ENCODE results near the gene PCDHA1.

Gene PCDHA1

DNA sequence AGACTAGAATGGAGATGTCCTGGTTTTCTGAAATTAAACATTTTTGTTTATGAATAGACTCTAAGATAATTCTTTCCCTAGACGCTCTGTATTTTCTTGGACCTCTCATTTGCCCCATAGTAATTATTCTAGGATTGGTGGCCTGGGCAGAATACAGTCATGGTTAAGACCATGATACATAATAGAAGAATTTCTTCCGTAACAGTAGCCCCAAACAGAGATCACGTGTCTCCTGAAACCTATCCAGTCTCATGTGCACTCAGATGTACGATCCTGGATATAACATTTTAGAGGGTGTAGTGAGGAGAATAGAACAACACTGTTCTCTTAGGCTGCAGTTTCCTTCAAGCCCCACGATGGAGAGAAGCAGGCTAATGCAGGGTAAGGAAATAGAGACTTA lies 202.7 kb downstream of the PCDHA1 start:
- no peak for DNase-seq (ENCODE audit: low read depth)

DNA sequence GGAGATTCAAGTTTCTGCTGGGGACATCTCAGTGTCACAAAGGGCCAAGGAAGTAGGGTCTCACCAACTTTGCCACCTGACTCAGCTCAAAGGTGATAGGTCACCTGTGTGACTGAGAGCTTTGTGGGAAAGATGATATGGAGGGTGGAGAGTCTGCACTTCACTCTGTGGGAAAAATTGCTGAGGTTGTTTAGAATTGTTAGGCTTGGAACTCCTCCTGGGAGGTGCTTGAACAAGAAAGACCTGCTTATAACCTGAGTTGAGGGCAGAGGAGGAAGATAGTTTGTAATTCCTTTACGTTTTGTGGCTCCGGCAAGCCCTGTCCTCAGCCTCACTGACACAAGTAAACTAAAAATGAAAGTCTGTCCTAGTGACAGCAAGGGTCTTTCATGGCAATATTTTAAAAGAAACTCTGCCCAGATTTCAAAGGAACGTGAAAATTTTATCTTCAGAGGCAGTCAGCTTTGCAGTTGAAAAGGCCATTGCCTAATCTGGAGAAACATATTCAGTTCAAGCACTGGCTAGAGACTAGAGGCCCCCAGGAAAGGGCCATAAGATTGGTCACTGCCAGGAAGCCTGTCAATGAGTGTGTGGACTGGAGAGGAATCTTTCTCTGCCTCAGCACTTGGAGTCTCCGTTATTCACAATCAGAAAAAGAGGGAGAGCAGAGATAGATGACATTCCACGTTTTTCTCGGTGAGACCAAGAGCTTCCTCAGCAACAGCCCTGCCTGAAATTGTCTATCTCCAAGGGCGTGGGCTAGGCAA lies 203.5 kb downstream of the PCDHA1 start:
- DNase-seq (ENCODE audit: low read depth), result no peak

DNA sequence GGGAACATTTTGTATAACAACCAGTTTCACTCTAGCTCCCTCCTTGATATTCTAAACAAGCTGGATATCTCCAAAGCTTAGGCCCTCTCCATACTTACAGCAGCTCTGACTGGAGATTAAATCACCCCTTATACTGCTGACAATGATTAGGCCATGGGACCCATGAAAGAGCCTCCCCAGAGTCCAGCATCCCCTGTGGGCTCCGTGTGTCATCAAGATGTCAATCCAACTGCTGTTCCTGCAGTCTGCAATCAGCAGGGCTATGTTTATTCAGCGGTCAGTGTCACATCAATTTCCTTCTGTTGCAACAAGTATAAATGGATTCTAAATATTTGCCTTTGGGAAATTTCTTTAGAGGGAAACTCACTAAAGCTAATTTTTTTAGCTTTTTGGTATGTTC lies 206.9 kb downstream of the PCDHA1 start:
- no peak for DNase-seq (ENCODE audit: low read depth)

DNA sequence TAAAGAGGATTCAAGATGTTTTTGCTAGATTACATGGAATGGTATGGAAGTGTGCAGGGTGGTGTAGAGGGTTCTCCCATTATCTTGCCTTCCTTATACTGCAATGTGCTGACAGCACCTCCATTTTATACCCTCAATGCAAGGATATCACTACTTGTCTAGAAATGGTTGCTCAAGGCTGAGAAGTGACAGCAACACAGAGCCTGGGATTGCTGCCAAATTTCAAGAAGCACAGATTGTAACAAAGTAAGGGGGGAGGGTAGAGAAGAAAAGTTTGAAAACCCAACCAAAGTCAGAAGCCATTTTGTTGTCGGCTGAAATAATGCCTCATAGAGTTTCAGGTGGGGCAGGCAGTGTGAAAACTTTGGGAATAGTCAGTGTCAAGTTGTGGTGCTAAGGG lies 210.1 kb downstream of the PCDHA1 start:
- no peak for DNase-seq (ENCODE audit: low read depth)

DNA sequence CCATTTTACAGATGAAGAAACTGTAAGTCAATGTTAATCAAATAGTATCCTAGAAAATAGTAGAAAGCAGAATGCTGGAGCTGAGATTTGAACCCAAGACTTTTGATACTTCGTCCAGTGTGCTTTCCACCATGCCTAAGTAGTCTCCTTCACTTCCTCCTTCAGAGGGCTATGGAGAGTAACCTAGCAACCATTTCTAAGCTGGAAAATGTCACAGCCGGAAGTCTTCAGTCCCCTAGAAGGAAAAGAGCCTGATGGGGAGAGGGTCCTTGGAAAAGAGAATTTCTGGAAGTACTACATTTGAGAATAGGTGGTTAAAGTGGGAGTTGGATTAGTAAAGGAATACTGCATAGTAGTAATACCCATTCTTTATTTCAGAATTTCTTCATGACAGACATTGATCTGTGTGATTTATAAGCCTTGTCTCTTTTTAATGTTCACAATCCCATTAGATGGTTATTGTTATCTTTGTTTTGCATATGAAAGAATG lies 213.0 kb downstream of the PCDHA1 start:
- DNase-seq (ENCODE audit: low read depth), result no peak

DNA sequence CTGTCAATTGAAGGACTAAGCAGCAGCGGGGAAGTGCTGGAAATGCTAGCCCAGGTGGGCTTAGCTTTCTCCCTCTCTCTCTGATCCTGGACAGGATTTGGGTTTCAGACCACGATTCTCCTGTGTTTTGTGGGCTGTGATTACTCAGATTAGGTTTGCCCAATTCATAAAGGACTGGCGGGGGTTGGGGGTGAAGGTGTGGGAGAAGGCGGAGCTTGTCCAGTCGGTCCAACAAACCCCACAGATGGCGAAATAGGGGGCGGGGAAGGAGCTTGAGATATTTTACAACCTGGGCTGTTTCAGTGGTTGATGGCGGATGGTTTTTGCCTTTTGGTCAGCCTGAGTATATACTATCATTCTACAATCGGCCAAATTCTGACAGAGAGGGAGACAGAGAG lies 215.5 kb downstream of the PCDHA1 start:
- no peak for DNase-seq (ENCODE audit: low read depth)

DNA sequence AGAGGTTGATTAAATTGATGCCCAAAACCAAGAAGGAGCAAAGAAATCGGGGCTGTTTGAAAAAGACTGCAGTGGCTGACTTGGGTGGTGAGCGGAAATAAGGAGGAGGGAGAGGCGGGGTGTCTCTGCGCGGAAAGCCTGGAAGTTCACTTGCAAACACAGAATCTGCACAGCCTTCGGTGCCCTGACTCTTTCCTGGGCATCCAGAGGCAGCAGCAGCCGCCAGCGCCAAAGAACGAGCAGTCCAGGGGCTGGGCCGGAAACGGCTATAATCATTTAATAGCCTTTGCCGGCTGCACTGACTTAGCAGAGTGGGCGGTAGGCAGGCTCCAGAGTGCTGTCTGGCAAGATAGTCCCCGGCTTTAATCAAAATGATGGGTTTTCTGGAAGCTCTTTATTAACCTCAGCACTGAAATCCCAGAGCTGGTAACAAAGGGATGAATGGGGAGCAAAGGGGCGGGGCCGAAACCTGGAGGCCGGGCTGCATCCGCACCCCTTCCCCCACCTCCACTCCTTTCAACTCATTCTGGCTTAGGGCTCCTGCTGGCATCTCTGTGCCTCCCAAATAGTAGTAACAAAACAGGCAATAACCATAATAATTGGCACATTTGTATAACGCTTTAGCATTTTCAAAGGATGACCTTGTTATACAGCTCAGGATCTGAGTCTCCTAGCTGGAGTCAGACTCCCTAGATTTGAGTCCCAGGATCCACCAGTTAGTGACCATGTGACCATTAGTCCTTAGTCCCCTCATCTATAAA lies 216.1 kb downstream of the PCDHA1 start:
- DNase-seq (ENCODE audit: low read depth), result no peak

DNA sequence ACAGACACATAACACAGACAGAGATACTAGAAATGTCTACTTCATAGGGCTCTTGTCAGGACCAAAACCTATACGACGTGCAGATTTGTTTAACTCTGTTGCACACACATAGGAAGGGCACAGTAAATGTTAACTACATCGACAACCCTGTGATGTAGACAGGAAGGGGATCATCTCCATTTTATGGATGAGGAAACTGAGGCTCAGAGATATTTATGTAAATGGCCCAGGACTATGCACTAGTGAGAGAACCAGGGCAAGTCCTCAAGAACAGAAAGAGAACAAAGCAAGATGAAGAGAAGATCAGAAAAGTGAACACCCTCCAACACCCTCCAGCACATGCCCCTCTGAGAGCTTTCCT lies 216.6 kb downstream of the PCDHA1 start:
- DNase-seq (ENCODE audit: low read depth), result no peak

DNA sequence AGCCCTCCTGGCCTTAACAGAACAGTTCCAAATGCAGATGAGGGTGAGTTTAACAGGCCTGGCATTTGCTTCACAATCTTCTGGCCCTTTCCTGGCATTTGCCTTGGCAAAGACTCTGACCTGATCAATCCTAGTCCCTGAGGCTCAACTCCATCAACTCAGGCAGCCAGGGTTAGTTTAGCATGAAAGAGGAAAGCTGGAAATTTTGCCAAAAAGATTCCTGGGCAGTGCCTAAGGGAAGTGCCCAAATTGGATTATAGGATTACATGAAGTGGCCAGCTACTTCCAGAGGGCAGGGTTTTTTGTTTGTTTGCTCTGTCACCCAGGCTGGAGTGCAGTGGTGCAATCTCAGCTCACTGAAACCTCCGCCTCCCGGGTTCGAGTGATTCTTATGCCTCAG lies 217.1 kb downstream of the PCDHA1 start:
- DNase-seq (ENCODE audit: low read depth), result no peak

DNA sequence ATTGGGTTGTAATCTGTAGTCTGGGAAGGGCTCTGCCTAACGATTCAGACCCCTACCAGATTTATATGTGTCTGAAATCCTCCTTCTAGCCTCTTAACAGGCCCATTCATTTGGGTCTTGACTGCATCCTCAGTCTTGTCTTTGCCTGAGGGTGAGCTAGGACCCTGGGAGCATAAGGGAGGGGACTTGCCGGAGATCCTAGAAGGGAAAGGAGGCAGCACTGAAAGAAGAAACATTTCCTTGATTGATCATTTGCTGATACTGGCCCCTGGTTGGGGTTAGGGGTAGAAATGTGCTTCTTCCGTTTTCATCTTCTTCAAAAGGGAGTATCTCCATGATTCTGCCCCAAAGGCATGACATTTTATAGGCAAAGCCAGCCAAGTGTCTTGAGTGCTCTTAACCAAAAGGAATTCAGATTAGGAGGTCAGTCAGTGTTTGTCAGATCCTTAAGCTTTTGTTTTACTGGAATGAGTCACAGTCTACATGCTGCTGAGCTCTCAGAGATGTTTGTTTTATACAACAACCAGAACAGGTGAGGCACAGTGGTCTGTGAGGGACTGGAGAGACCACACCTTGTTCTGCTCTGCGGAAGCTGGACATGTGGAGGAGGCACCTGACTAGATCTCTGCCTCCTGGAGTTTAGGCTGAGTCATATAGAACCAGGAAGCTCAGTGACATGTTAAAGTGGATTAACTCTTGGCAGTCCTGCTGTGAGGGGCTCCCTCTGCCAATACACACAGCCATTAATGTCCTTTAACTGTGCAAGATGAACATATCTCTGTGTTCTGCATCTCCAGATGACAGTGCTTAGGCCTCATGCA lies 218.1 kb downstream of the PCDHA1 start:
- no peak for DNase-seq (ENCODE audit: low read depth)

DNA sequence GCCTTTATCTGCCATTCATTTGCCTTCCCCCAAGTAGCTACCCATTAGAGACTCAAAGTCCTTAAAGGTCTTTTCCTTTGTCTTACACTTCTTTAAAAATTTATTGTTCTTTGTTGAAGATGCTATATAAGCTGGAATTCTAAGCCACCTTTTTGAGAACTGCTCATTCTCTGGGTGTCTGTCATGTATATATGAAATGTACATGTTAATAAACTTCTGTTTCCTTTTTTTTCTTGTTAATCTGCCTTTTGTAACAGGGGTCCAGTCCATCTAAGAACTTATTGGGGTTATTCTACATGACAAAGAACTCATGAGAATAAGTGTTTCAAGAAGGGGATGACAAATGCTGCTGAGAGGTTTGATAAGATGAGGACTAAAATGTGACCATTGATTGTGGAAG lies 221.9 kb downstream of the PCDHA1 start:
- DNase-seq (ENCODE audit: low read depth), result no peak

DNA sequence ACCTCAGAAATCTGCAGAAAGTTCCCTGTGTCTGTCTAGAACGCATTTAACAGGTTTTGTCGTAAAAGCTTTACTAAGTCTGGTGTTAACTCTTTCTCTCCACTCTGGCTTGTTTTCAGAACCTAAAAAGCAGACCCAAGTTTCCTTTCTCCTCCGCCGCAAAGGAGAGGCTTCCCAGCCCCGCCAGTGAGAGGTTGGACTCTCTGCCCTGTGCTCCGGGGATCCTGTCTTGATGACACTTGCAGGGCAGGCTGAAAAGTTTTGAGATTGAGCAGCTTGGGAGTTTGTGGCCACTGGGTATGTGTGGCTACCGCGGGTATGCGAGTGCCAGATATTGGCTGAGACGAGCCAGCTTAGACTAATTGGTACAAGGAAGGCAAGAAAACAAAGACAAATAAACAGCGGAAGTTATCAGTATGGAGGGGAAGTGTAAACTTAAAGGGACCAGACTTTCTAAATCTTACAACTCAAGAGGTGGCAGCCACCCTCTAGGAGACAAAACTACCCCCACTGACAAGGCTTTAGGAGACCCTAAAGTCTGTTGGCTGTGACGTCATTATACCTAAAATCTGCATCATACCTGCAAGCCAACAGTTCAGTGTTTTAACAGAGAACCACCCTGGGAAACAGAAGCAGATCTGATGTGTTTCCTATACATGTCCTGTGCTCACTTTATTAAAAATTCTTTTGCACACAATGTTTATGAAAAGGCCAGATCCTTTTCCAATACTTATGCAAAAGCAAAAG lies 224.3 kb downstream of the PCDHA1 start:
- DNase-seq (ENCODE audit: low read depth), result no peak

DNA sequence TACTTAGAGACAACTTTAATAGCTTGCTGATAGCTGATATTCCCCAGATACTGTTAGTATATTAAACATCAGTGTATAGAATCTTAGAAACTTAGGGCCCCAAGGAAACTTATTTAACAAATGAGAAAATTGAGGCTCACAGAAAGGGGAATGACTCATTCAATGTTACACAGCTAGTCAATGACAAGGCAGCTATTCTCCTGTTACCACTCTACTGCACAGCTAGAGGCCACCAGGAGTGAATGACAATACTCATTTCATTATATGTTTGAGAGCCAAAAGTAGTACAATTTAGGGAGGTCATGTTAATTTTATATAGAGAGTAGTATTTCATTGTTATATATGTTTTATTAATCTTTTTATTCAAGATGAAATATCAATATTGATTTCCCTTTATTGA lies 232.0 kb downstream of the PCDHA1 start:
- DNase-seq (ENCODE audit: low read depth), result no peak

DNA sequence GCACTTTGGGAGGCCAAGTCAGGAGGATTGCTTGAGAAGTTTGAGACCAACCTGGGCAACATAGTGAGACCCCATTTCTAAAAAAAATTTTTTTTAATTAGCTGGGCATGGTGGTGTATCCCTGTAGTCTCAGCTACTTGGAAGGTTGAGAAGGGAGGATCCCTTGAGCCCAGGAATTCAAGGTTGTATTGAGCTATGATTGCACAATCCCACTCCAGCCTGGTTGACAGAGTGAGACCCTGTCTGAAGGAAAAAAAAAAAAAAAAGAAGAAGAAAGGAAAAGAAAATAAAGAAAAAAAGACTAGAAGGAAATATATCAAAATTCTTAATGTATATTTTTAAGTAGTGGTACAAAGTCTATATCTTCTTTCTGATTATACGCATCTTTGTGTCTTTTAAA lies 236.4 kb downstream of the PCDHA1 start:
- no peak for DNase-seq (ENCODE audit: low read depth)

DNA sequence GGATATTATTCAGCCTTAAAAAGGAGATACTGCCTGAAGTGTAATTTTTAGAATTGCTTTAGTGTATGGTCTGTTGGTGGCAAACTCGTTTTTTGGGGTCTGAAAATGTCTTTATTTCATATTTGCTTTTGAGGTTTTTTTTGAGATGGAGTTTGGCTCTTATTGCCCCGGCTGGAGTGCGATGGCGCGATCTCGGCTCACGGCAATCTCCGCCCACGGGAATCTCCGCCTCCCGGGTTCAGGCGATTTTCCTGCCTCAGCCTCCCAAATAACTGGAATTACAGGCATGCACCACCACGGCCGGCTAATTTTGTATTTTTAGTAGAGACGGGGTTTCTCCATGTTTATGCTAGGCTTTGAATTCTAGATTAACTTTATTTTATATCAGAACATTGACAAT lies 245.1 kb downstream of the PCDHA1 start:
- no peak for DNase-seq (ENCODE audit: low read depth)

DNA sequence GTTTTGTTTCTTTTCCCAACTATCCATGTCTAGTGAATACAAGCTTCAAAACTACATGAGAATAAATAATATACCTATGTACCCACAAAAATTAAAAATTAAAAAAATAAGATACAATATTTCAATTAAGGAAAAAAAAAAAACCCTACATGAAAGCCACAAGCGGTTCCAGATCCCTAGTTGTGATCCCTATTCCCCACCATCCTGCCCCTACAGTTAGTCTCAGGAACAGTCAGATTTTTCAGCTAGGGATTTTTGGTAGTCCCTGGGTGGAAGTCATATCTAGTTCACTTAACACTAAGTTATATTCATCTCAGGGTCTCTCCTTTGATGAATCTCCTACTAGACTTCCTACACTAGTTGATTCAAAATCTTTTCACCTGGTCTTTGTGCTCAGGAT lies 246.7 kb downstream of the PCDHA1 start:
- no peak for DNase-seq (ENCODE audit: low read depth)

DNA sequence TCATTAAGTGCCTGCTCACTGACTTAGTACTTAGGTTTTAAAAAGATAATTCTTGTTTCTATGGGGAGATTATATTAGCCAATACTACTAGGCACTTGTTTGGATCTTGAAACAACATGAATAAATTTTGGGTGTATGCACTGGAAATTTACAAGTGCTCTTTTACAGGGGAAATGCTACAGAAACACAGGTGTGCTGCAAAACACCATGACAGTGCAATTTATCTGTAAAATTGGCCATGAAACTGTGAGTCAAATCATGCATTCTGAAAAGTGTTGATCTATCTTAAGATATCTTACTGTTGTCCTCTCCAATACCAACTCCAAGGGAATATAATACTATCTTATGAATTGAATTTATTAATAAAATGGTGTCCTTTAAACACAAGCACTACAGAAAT lies 253.1 kb downstream of the PCDHA1 start:
- no peak for DNase-seq (ENCODE audit: low read depth)

DNA sequence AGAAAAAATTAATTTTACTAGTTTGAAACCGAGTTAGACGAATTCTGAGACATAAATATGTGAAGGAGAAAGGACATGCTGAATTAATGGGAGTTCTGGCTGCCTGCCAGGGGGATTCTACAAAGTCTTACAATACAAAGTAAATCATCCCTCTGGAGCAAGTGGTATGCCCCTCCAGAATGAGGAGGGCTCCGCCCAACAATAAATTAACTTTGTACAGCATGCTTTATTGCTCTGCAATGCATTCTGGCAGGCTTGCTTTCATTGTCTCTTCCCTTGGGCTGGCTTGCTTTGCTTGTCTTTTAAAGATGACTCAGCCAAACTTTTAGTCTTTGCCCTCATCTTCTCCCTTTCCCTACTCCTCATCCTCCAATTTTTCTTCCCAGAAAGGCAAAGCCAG lies 253.6 kb downstream of the PCDHA1 start:
- no peak for DNase-seq (ENCODE audit: low read depth)

DNA sequence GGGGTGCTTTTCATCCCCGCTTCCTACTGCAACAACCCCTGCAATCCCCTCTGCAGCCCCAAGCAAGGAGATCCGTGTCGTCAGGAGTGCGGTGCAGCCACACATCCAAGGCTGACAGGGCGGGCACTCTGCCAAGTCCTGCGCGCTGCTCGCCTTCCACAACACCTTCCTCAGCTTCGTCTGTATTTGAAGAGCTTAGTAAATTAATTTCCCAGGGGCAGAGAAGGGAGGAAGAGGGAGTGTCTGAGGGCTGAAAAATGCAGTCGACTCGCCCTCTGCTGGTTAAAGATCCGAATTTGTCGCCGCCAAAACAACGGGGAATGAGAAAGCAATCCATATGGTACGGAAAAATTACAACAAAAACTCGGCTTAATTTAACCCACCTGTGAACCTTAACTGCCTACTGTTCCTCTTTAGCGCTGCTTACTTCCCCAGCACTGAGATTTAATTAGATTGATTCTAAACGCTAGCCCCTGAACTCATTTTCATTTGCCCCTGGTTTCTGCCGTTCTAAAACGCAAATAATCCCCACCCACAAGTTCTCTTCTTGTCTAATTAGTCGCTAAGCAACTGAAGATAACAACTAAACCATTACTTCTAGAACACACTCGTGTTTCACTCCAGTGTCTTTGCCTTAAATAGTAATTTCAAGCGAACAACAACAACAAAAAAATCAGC lies 254.3 kb downstream of the PCDHA1 start:
- no peak for DNase-seq (ENCODE audit: low read depth)

DNA sequence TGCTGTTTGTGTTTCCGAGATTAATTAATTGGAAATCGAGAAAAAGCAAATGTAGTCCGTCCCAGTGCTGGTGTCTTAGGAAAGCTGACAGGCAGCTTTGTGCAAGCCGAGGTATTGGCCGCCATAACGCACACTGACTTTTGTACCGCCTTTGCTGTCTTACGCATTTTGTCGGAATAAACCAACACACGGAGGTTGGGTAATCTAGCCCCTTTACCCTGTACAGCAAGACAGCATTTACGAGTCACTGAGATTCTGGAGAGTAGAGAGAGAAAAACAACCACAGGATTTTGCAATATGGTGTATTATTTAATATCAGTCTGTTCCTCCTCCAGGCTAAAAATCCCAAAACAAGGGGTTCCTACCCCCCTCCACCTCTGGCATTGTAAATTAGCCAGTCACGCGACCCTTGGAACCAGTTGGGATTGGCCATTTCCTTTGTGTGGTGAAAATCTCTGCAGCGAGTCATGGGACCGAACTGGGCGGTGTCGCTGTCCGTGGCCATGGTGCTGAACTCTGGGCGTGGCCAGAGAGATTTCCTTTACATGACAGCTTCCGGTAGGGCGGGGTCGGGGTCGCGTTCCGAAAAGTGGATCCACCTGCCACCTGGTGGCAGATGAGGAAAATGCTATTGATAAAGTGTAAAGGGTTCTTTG lies 255.0 kb downstream of the PCDHA1 start:
- peak; percentile 54 for DNase-seq (ENCODE audit: low read depth)

DNA sequence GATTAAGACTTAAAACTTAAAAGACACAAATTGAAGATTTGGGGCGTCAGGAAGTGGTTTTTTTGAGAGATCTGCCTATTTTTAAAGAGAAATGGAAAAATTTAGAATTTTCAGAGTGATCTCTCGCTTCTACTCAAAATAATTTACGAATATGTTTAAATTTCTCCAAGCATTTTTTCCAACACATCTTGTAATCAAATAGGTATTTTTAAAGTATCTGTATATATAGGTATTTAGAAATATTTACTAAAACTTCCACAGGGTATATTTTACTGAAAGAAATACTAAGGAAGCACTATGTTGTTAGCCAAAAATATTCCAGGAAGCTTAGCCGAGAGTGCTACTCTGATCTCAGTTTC lies 255.5 kb downstream of the PCDHA1 start:
- no peak for DNase-seq (ENCODE audit: low read depth)

All from T follicular helper cell (primary cell).